HG03159 (cell line): ENCODE data around the gene STAP2.

ENCODE experiments used
- ATAC-seq: cut with Tn5 transposase; IDR thresholded peaks from one replicate; pipeline ENCODE4 v1.9.1; 2021; ENCODE audit warnings: mild to moderate bottlenecking, moderate library complexity; ENCODE audit not compliant: unreplicated experiment

STAP2 gene

GRCh38 chr19:4338441-4339355, at the start of gene STAP2:
STAP2 (minus strand) TSS chr19:4338827; CDS start chr19:4338753, 74 bp downstream.
- no peak for ATAC-seq

DNA sequence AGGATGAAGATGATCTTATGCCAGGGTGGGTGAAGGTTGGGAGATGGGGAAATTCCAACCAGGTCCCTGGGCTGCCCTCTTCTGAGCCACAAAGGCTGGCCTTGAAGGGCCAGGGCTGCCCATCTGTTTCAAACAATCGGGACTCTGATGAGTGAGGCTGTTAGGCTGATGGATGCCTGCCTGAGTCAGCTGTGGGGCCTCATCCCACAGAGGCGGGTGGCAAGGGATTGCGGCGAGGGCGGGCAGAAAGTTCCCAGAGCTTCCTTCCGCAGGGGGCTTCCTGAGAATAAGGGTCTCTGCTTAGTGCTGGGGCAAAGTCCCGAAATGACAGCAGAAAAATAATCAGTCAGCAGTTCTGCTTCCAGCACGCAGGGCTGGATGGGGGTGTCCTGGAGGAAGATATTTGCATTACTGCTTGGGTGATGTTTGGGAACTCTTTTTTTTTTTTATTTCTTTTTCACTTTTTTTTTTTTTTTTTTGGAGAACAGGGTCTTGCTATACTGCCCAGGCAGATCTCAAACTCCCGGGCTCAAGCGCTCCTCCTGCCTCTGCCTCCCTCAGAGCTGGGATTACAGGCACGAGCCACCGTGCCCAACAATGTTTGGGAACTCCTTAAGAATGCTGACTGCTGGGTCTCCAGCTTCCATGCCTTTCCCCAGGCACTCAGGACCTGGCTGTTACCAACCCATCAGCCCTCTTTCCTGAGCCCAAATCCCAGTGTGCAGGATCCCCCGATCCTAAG, 47.6 kb upstream of the STAP2 start:
- ATAC-seq, result no peak

- ATAC-seq, result no peak
Observed at GRCh38 chr19:4385291-4386040, 46.8 kb upstream of the STAP2 start.

GRCh38 chr19:4380254-4380727, 41.7 kb upstream of the STAP2 start:
- no peak for ATAC-seq

DNA sequence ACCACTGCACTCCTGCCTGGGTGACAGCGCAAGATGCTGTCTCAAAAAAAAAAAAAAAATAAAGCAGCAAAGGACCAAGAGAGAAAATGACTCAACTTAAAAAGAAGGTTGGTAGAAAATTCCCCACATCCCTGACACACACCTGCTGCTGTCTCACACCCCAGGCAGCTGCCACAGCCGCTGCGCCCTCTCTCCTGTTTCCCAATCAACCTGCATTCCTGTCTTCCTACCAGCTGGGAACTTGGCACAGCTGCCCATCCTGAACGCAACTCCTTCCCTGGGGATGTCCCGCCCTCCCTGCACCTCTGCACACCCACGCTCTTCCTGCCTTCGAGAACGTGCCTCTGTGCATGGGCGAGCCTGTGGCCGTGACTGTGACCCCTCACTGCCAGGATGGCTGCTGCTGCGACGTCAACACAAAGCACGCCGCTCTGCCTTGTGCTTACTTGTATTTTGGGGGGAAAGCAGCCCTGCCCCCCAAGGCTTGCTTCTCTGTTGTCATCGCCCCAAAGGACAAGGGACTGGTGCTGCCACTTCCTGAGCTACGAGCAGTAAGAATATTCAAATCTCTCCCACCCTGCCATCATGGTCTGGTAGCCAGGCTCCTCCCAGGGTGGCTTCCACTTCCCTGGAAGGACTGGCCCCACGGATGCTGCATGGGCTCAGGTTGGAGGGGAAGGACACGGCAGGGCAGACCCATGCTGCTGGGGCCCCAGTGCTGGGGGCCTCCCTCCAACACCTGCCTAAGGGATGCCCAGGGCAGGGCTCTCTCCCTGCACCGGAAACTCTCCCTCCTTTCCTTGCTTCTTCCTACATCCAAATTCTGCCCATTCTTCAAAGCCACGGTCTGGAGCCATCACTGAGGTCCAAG, 41.0 kb upstream of the STAP2 start:
- no peak for ATAC-seq

- ATAC-seq, result no peak
Observed at GRCh38 chr19:4378886-4379285, 40.3 kb upstream of the STAP2 start.

GRCh38 chr19:4376991-4377781, 38.6 kb upstream of the STAP2 start:
- ATAC-seq, result no peak

DNA sequence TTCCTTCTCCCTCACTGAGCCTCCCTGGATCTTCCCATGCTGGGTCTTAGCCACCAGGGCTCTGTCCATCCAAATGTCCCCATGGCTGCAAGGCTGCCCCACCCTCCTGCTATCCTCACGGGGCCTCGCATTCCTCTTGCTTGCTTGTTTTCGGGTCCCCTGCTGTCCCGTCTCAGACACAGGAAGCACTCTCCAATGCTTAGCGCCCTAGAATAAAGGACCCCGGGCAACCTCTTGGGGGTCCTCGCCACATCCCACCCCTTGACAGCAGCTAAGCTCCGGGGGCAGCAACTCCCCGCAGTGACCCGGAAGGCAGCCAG, 38.0 kb upstream of the STAP2 start:
- ATAC-seq, result no peak

DNA sequence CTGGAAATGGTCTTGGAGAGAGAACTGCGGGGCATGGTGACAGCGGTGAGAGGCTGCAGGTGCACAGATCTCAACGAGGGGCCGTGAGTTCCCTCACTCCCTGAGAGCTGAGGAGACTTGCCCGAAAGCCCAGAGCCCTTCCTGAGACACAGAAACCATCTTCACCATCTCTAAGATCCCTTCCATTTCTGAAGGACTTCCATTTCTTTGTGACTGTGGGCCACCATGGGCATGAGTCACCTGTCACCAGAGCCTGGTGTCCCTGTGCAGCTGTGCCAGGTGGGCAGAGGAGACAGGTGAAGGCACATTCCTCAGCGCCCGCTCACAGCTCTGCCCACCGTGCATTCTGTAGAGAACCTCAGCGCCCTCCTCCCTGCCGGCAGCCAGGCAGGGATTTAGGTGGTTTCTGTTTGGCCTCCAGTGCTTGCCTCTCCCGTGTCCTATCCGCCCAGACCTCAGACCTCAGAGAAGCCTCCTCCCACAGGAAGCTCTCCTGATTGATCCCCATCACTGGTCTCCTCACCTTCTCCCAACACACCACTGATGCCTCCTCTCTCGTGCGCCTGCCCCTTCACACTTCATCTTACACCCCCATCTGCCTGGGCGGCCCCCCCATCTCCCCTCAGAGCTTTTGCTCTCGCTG, 37.5 kb upstream of the STAP2 start:
- ATAC-seq, result no peak

DNA sequence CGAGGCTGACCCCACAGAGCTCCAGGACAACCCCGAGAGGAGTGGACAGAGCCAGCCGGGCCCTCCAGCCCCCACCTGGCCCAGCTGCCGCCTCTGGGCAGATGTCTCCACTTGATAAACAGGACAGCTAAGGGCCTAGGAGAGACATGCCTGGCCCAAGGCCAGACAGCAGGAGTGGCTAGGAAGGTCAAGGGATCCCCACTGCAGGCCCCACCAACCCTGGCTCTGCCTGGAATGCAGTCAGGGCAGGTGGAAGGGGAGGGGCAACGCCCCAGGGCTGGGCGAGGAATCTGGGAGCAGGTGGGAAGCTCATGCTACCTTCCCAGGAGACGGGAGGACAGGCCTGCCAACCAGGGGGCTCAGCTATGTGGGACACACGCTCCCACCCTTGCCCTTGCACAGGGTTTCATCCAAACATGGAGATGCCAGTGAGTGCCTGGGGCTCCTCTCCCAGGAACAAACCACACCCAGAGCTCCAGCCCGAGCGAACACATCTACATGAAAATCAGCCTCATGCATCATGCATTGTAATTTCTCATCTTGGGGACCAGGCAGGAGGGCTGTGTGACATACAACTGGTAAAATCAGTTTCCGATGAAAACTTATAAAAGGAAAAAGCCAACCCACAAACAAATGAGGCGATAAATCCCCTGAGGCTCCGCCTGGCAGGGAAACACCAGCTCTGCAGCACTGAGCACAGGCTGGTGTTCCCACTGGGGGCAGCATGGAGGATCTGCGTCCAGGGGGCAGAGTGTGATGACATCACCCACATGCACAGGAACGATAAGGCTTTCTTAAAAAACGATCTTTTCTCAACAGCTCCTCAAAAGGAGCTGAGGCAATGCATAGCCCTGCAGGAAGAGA, 36.8 kb upstream of the STAP2 start:
- no peak for ATAC-seq

- no peak for ATAC-seq
Observed at GRCh38 chr19:4374498-4375163, 36.0 kb upstream of the STAP2 start.

DNA sequence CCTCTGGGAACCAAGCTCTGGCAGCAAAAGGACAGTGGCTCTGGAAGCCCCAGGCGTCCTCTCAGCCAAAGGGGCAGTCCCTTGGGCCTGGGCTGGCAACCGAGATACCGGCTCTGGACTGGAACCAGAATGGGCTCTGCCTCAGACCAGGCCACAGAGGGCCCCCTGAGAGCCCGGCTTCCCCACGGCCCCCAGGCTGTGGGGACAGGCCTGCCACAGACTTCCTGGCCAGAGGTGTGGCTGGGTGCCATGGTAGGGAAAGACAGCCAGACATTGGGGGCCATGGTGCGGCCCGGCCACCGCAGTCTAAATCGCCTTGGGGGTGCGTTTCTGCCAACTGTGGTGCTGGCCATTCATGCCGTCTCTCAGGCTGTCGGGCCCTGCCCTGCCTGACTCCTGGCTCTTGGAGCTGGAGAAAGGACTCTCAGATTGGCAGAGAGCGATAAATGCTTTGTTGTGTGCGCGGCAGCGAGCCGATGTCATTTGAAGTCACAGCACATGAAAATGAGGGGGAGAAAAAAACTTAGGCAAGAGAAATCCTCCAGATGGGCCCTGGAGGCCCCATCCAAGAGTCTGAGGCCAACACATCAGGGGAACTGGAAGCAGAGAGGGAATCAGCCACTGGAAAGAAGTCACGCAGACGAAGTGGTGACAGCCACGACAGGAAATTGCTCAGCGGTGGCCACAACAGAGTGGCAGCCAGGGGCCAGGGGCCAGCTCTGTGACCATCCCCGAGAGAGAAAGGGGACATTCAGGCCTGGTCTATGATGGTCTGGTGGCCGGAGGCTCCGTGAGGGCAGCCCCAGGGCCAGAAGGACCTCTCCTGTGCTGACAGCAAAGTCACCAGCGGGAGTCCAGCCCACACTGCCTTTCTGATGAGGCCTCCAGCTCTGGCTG, 35.2 kb upstream of the STAP2 start:
- ATAC-seq, result no peak

GRCh38 chr19:4373013-4373367, 34.4 kb upstream of the STAP2 start:
- no peak for ATAC-seq

DNA sequence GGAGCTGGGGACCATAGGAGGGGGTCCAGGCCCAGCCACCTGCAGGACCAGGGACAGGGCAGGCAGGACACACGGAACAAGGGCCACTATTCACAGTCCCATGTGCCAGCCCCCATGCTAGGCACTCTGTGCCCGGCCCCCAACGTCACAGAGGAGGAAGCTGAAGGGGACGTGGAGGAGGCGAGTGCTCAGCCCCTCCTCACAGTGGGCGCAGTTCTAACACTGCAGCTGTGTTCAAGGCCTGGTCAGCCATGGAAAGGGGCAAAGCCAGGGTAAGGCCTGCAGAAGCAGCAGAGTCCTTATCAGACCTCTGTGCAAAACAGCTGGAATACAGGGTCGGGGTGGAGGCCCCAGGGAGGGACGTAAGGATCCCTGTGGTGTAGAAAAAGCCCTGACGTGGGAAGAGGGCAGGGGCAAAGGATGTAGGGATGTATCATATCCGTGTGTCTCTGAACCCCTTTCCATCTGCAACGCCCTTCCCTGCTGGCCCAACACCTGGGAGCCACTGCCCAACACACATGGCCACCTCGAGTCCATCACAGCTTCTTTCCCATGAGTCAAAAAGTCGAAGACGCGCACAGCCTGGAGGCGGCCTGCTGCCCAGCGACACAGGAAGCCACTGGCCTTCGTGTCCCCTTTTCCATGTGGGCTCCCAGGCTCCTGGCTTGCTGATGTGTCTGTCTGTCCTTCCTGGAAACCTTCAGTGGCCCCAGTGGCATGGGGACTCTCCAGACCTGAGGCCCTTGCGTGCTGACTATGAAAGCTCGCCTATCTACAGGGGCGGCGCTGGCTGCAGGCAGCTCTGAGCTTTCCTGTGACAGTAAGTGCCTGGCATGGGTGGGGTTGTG, 33.8 kb upstream of the STAP2 start:
- no peak for ATAC-seq

- no peak for ATAC-seq
Observed at GRCh38 chr19:4371247-4372164, 32.9 kb upstream of the STAP2 start.
